HEK293 (cell line): ENCODE measurements around the gene RECK.
"Not testable (repeated sequence)": the region's sequence is repeated elsewhere in the genome, so short reads cannot be mapped to it uniquely, and the experiment has no call there.

Source experiments
- CTCF ChIA-PET: fragments of 350-600 bp; formaldehyde crosslinking; extraction: SDS; loops from one replicate; lab custom pipeline; 2021; ENCODE audit warnings: antibody characterized with exemption; lab: Yijun Ruan, JAX
- POLR2A ChIA-PET: fragments of 300-600 bp; formaldehyde crosslinking; extraction: SDS; loops from one replicate; lab custom pipeline; 2020; ENCODE audit warnings: antibody characterized with exemption, inconsistent platforms; lab: Yijun Ruan, JAX
- H3K27ac ChIP-seq: fragments of 200-500 bp; sonication (Bioruptor generic); 2 replicates; pipeline ENCODE4 v1.5.1; 2014; ENCODE audit warnings: low read depth, low read length, control low read depth, inconsistent platforms; ENCODE audit errors: extremely low read depth
- H3K36me3 ChIP-seq, 2 experiments: fragments of 200-500 bp in 1 of 2; sonication (Bioruptor generic) in 1 of 2; 1 replicate in 1 of 2; 2 replicates in 1 of 2; pipeline ENCODE4 v1.5.1; 2014 to 2017; ENCODE audit warnings: inconsistent platforms in 2 of 2, low read length in 2 of 2; ENCODE audit not compliant: control insufficient read depth in 2 of 2, insufficient read depth in 1 of 2
- H3K4me1 ChIP-seq: fragments of 200-500 bp; sonication (Bioruptor generic); 2 replicates; pipeline ENCODE4 v1.5.1; 2014; ENCODE audit warnings: mild to moderate bottlenecking, low read length, inconsistent platforms; ENCODE audit not compliant: control insufficient read depth, insufficient read depth
- H3K4me3 ChIP-seq: 2 replicates; pipeline ENCODE4 v1.5.1; 2011; ENCODE audit warnings: low read depth, mild to moderate bottlenecking, control low read depth, low read length, moderate library complexity
- H3K9me3 ChIP-seq: fragments of 200-500 bp; sonication (Bioruptor generic); 2 replicates; pipeline ENCODE4 v1.5.1; 2014; ENCODE audit warnings: low read depth, low read length, inconsistent platforms; ENCODE audit not compliant: control insufficient read depth, insufficient read depth
- GFI1B ChIP-seq: fragments of 450-650 bp; formaldehyde crosslinking; IDR thresholded peaks from 2 replicates; pipeline ENCODE4 v1.5.1; 2016; ENCODE audit warnings: missing biosample characterization, missing genetic modification characterization
- SETDB1 ChIP-seq: IDR thresholded peaks from one replicate; pipeline ENCODE4 v1.6.1; 2017; ENCODE audit warnings: mild to moderate bottlenecking, low read length, moderate library complexity, mixed read lengths; ENCODE audit not compliant: insufficient read length
- ZFHX2 ChIP-seq: fragments of 450-650 bp; formaldehyde crosslinking; conservative IDR thresholded peaks from 2 replicates; pipeline ENCODE4 v1.5.1; 2016; ENCODE audit warnings: missing biosample characterization, missing genetic modification characterization
- ZNF2 ChIP-seq: fragments of 450-650 bp; formaldehyde crosslinking; IDR thresholded peaks from 2 replicates; pipeline ENCODE4 v1.5.1; 2016; ENCODE audit warnings: missing biosample characterization, missing genetic modification characterization
- ZNF335 ChIP-seq: fragments of 450-650 bp; formaldehyde crosslinking; conservative IDR thresholded peaks from 2 replicates; pipeline ENCODE4 v1.5.1; 2016; ENCODE audit warnings: missing biosample characterization, missing genetic modification characterization
- ZNF354C ChIP-seq: fragments of 450-650 bp; formaldehyde crosslinking; IDR thresholded peaks from 2 replicates; pipeline ENCODE4 v1.5.1; 2016; ENCODE audit warnings: missing biosample characterization, missing genetic modification characterization, low read depth, borderline replicate concordance
- ZNF426 ChIP-seq: fragments of 450-650 bp; formaldehyde crosslinking; IDR thresholded peaks from 2 replicates; pipeline ENCODE4 v1.5.1; 2017; ENCODE audit warnings: missing biosample characterization, missing genetic modification characterization, mild to moderate bottlenecking, inconsistent platforms, moderate library complexity
- ZNF558 ChIP-seq: fragments of 450-650 bp; formaldehyde crosslinking; IDR thresholded peaks from 2 replicates; pipeline ENCODE4 v1.5.1; 2016; ENCODE audit warnings: missing biosample characterization, missing genetic modification characterization
- ZNF560 ChIP-seq: fragments of 450-650 bp; formaldehyde crosslinking; IDR thresholded peaks from 2 replicates; pipeline ENCODE4 v1.5.1; 2017; ENCODE audit warnings: missing biosample characterization, missing genetic modification characterization, borderline replicate concordance
- ZNF610 ChIP-seq: fragments of 450-650 bp; formaldehyde crosslinking; IDR thresholded peaks from 2 replicates; pipeline ENCODE4 v1.5.1; 2016; ENCODE audit warnings: missing biosample characterization, missing genetic modification characterization, borderline replicate concordance
- ZNF624 ChIP-seq: fragments of 450-650 bp; formaldehyde crosslinking; IDR thresholded peaks from 2 replicates; pipeline ENCODE4 v1.5.1; 2017; ENCODE audit warnings: missing biosample characterization, missing genetic modification characterization
- TF ChIP-seq, protein P1 (sequence below): fragments of 450-650 bp; formaldehyde crosslinking; IDR thresholded peaks from 2 replicates; pipeline ENCODE4 v1.5.1; 2016; ENCODE audit warnings: missing biosample characterization, missing genetic modification characterization
- TF ChIP-seq, protein P2 (sequence below): IDR thresholded peaks from 2 replicates; pipeline ENCODE4 v1.6.1; 2011; ENCODE audit warnings: mild to moderate bottlenecking, low read depth, low read length, borderline replicate concordance

The RECK gene

GRCh38 chr9:35996358-35996970, 40.2 kb upstream of the RECK start (continued):
- TF ChIP-seq ZFHX2 (no peak), ZNF558 (tag by site-specific recombination) (no peak), ZNF624 (tag by site-specific recombination) (no peak), ZNF335 (no peak), ZNF2 (tag by site-specific recombination) (no peak), ZNF426 (tag by site-specific recombination) (no peak), GFI1B (tag by site-specific recombination) (no peak)
- TF ChIP-seq, protein P1, sequence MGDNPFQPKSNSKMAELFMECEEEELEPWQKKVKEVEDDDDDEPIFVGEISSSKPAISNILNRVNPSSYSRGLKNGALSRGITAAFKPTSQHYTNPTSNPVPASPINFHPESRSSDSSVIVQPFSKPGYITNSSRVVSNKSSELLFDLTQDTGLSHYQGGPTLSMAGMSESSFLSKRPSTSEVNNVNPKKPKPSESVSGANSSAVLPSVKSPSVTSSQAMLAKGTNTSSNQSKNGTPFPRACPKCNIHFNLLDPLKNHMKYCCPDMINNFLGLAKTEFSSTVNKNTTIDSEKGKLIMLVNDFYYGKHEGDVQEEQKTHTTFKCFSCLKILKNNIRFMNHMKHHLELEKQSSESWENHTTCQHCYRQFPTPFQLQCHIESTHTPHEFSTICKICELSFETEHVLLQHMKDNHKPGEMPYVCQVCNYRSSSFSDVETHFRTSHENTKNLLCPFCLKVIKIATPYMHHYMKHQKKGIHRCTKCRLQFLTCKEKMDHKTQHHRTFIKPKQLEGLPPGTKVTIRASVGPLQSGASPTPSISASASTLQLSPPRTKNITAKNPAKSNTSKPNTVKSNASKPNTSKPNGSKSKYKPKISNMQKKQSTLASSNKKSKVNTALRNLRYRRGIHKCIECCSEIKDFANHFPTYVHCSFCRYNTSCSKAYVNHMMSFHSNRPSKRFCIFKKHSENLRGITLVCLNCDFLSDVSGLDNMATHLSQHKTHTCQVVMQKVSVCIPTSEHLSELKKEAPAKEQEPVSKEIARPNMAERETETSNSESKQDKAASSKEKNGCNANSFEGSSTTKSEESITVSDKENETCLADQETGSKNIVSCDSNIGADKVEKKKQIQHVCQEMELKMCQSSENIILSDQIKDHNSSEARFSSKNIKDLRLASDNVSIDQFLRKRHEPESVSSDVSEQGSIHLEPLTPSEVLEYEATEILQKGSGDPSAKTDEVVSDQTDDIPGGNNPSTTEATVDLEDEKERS (tag by site-specific recombination), result no peak
- TF ChIP-seq, all 188 proteins: peak for 0

- POLR2A ChIA-PET, H3K9me3 ChIP-seq: not testable (repeated sequence)
- CTCF ChIA-PET, result interaction anchor here (1.0 to 4.9 kb wide), 2 partner anchors 11 to 42 kb away, joined by 4 to 42 read pairs; no protein-coding TSS in a partner anchor
These were observed 39.7 kb upstream of the RECK start for GRCh38 chr9:35997016-35997415.

GRCh38 chr9:35998333-35998732, 38.4 kb upstream of the RECK start:
- ChIA-PET POLR2A (no interaction called here), CTCF (no interaction called here)

More at GRCh38 chr9:35997016-35997415, 39.7 kb upstream of the RECK start:
- not testable (repeated sequence) for H3K36me3 ChIP-seq, H3K4me1 ChIP-seq, H3K27ac ChIP-seq, H3K4me3 ChIP-seq

GRCh38 chr9:36005891-36006290, 30.8 kb upstream of the RECK start:
- Histone ChIP-seq H3K9me3 (no peaks in the 10 kb centered on the region), H3K4me1 (no peaks in the 10 kb centered on the region), H3K27ac (no peak overlapping the region), H3K36me3 (no peaks in the 10 kb centered on the region), H3K4me3 (no peak overlapping the region)
- ChIA-PET CTCF (interaction anchor here (1.0 to 5.6 kb wide), 4 partner anchors 9 to 159 kb away, joined by 3 to 51 read pairs (median 8); no protein-coding TSS in a partner anchor), POLR2A (no interaction called here)
- no peak for TF ChIP-seq ZNF354C (tag by site-specific recombination)
- TF ChIP-seq ZNF610 (tag by site-specific recombination), result no peak
- no peak for TF ChIP-seq ZNF560 (tag by site-specific recombination)
- TF ChIP-seq, protein P2, sequence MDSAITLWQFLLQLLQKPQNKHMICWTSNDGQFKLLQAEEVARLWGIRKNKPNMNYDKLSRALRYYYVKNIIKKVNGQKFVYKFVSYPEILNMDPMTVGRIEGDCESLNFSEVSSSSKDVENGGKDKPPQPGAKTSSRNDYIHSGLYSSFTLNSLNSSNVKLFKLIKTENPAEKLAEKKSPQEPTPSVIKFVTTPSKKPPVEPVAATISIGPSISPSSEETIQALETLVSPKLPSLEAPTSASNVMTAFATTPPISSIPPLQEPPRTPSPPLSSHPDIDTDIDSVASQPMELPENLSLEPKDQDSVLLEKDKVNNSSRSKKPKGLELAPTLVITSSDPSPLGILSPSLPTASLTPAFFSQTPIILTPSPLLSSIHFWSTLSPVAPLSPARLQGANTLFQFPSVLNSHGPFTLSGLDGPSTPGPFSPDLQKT, result no peak

More at GRCh38 chr9:35998333-35998732, 38.4 kb upstream of the RECK start:
- no peaks in the 10 kb centered on the region for H3K4me1 ChIP-seq
- no peaks in the 10 kb centered on the region for H3K36me3 ChIP-seq
- no peak overlapping the region for H3K27ac ChIP-seq
- no peaks in the 10 kb centered on the region for H3K9me3 ChIP-seq
- no peak overlapping the region for H3K4me3 ChIP-seq
- TF ChIP-seq SETDB1, result peak; percentile 57
- TF ChIP-seq ZNF610 (tag by site-specific recombination), result no peak
